Thyroid gland (tissue), 4 donors: ENCODE results near the gene TMEM120B. TPM values are rescaled to one million over a fixed set of nuclear protein-coding genes. Genes with fewer than 3 reads are reported as not detected.

Experiments used
- DNase-seq, 2 donors: peaks; one replicate each; pipeline ENCODE4 v3.0.0-alpha.2; 2019
- H3K27ac ChIP-seq, 3 donors: fragments of 200-600 bp; sonication (generic); 1 replicate in 2 of 3; 2 replicates in 1 of 3; pipeline ENCODE4 v1.5.1; 2016 to 2019; ENCODE audit warnings: mild to moderate bottlenecking in 1 of 3, moderate library complexity in 1 of 3
- H3K27me3 ChIP-seq: fragments of 200-600 bp; sonication (generic); one replicate; pipeline ENCODE4 v1.5.1; 2019
- H3K36me3 ChIP-seq, 2 donors: fragments of 200-600 bp; sonication (generic); one replicate each; pipeline ENCODE4 v1.5.1; 2016 to 2019
- H3K4me1 ChIP-seq, 2 donors: fragments of 200-600 bp; sonication (generic); one replicate each; pipeline ENCODE4 v1.5.1; 2017 to 2019
- H3K4me3 ChIP-seq, 3 donors: fragments of 200-600 bp; sonication (generic); replicated peaks in 1 of 3; 1 replicate in 2 of 3; 2 replicates in 1 of 3; pipeline ENCODE4 v1.5.1; 2016; ENCODE audit warnings: mild to moderate bottlenecking in 1 of 3
- H3K9me3 ChIP-seq: fragments of 200-600 bp; sonication (generic); one replicate; pipeline ENCODE4 v1.5.1; 2017
- POLR2A ChIP-seq, 2 donors: fragments of 450-650 bp; IDR thresholded peaks; one replicate each; pipeline ENCODE4 v1.6.1; 2017; ENCODE audit warnings: antibody characterized with exemption in 2 of 2, mild to moderate bottlenecking in 2 of 2, moderate library complexity in 1 of 2
- whole genome bisulfite sequencing, 2 donors: methylation state at CpG; one replicate each; pipeline ENCODE4 v1.1.5; 2017; 5-methylcytosine and 5-hydroxymethylcytosine counted together
- intact Hi-C: fragments of 100-400 bp; cut with DNase I; formaldehyde crosslinking; loops from one replicate; pipeline ENCODE4 v1.15.1; 2023
- total RNA-seq, 4 donors: library from RNA; depleted of rRNA; stranded (reverse); fragments of >200 nt; gene quantifications; one replicate each; pipeline ENCODE4 v1.2.3, GENCODE V29; 2016
- TF ChIP-seq, protein P1 (sequence below), 6 experiments: fragments of 200-600 bp in 3 of 6; fragments of 450-650 bp in 3 of 6; sonication (generic) in 3 of 6; IDR thresholded peaks; one replicate each; pipeline ENCODE4 v1.5.1; 2016 to 2019; ENCODE audit warnings: antibody characterized with exemption in 6 of 6, mild to moderate bottlenecking in 2 of 6, inconsistent platforms in 1 of 6, moderate library complexity in 1 of 6

Gene TMEM120B
- total RNA-seq, 4 donors from 2014 or later, result 12.5 to 15.4 (median 14.2) TPM

DNA sequence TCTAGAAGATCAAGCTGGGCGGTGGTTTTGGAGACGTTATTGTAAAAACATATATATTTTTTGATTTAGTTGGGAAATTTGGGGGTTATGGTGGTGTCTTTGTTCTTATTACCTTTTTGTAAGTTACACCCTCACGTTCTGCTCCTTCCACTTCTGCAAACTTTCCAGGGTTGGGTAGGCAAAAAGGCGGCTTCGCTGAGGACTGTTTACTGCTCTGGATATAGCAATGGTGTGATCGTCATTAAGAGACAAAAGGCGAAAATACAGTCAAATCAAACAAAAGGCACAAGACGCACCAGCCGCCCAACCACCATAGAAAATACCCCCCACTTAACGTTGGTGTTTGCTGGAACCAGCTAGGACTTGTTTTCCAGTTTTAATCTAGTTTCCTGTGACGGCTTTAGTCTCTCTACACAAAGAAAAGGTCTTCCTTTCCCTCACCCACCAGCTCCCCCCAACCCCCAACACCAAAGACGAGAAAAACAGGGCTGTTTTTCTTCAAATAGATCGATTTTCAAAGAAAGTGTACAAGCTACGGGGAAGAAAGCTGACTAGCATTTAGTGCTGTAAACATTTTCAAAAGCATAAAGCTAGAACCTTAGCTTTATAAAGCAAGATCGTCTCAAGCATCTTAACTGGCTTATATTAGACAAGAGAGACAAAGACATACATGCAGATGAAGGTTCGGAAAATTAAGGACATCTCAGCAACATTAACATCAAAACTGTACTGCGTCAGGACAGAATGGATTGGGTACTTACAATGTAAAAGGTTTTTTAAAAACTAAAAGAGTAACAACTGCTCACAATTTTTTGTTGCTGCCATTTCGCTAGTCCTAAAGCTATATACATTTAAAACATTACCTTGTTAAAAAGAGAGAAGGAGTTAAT lies 89.3 kb downstream of the TMEM120B start:
- intact Hi-C loops, result no loop called here
- Histone ChIP-seq H3K27ac (peak overlapping the region; percentile 100), H3K4me3 (peak overlapping the region in 2 of 3 donors; percentile 2 to 89), H3K27me3 (no peaks in the 10 kb centered on the region), H3K9me3 (no peaks in the 10 kb centered on the region), H3K4me1 (peaks cover 37 to 57% of the 10 kb centered on the region in 2 donors), H3K36me3 (peaks cover 0 to 2% of the 10 kb centered on the region in 2 donors)
- no peak for DNase-seq
- 3 to 5% methylated on average over 18 of the region's 18 CpGs for WGBS, 2 donors
- peak in 1 of 2 donors; percentile 50 for TF ChIP-seq POLR2A (IDR thresholded peaks at IDR 0.05)
- TF ChIP-seq, protein P1, sequence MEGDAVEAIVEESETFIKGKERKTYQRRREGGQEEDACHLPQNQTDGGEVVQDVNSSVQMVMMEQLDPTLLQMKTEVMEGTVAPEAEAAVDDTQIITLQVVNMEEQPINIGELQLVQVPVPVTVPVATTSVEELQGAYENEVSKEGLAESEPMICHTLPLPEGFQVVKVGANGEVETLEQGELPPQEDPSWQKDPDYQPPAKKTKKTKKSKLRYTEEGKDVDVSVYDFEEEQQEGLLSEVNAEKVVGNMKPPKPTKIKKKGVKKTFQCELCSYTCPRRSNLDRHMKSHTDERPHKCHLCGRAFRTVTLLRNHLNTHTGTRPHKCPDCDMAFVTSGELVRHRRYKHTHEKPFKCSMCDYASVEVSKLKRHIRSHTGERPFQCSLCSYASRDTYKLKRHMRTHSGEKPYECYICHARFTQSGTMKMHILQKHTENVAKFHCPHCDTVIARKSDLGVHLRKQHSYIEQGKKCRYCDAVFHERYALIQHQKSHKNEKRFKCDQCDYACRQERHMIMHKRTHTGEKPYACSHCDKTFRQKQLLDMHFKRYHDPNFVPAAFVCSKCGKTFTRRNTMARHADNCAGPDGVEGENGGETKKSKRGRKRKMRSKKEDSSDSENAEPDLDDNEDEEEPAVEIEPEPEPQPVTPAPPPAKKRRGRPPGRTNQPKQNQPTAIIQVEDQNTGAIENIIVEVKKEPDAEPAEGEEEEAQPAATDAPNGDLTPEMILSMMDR (IDR thresholded peaks at IDR 0.05), result no peak

DNA sequence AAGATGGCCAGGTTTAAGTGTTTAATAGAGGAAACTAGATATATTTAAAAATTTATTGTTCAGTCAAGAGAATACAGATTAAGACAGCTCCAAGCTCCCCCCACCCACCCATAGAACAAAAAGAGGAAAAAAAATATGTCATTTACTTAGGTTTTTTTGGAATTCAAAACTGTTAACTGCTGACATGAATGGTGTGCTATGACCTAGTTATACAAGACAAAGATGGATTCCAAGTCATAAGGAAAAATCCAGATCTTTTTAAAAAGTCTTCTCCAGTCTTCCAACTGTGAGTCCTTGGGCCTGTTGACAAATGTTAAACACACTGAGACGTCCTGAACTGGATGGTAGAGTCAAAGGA lies 89.9 kb downstream of the TMEM120B start:
- Histone ChIP-seq H3K27ac (peak overlapping the region; percentile 100), H3K4me1 (peaks cover 40 to 57% of the 10 kb centered on the region in 2 donors), H3K27me3 (no peaks in the 10 kb centered on the region), H3K36me3 (peaks cover 0 to 8% of the 10 kb centered on the region in 2 donors), H3K4me3 (peak overlapping the region; percentile 2 to 89 (median 58)), H3K9me3 (no peaks in the 10 kb centered on the region)
- 0% methylated on average over 1 of the region's 1 CpG for WGBS, 2 donors
- no peak for DNase-seq
- no peak for TF ChIP-seq POLR2A (IDR thresholded peaks at IDR 0.05)
- TF ChIP-seq, protein P1 (IDR thresholded peaks at IDR 0.05), result no peak
- intact Hi-C loops, result no loop called here

DNA sequence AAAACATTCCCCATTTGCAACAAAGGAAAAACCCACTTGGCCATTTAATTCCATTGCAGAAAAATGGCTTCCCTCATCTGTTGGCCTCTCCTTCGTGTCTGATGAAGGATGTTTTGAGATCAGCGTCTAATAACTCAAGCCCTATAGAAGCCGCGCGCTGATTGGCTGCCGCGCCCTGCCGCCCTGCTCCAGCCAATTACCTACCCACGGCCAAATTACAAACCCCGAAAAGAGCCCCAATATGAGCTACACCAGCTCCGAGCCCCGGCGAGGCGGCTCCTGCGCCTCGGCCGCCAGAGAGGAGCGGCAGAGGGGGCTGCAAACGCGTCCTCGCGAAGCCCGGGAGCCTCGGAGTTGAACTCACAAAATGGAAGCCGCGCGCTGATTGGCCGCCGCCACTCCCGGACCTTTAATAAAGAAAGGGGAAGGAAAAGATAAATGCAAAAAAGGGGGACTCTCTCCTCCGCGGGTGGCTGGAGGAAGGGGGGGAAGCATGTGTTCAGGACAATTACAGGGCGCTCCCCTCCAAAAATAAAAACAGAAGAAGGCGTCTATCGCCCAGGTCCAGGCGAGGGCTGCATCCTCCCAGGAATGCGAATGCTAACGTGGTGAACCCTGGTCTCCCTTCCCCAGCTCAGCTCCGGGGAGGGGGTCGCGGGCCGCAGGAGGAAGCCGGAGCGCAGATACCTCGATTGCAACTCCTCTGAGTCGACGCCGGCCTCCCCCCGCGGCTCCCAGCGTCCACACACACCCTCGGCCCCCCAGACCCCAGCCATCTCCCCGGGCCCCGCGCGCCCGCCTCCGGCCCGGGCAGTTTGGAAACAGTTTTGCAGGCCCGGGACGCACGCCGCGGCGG lies 90.5 kb downstream of the TMEM120B start:
- Histone ChIP-seq H3K27me3 (no peaks in the 10 kb centered on the region), H3K27ac (peak overlapping the region; percentile 100), H3K9me3 (no peaks in the 10 kb centered on the region), H3K36me3 (peaks cover 2 to 8% of the 10 kb centered on the region in 2 donors), H3K4me1 (peaks cover 36 to 51% of the 10 kb centered on the region in 2 donors), H3K4me3 (peak overlapping the region; percentile 2 to 89 (median 58))
- 0 to 1% methylated on average over 39 to 48 of the region's 65 CpGs for WGBS, 2 donors
- TF ChIP-seq, protein P1 (IDR thresholded peaks at IDR 0.05), result no peak
- peak; percentile 92 to 98 for TF ChIP-seq POLR2A (IDR thresholded peaks at IDR 0.05)
- DNase-seq, result peak; percentile 89 to 93
- intact Hi-C loops, result no loop called here

DNA sequence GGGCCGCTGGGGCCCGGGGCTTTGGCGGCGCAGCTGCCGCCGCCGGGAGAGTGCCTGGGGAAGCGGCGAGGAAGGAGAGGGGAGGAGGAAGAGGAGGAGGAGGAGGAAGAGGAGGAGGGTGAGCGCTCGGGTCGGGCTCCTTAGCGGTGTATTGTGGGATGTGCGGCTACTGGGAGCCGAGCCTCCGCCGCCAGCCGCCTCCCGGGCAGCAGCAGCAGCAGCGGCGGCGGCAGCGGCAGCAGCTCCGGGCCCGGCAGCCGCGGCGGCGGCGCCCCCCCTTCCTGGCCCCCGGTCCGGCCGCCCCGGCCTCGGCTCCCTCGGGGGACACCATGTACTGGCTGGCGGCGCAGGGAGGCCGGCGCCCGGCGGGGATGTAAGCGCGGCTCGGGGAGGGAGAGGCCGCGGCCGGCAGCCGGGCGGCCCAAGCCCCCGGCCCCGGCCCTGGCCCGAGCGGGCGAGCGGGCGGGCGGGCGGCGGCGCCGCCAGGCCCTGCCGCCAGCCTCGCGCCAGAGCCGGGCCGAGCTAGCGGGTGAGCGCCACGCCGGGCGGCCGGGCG lies 91.4 kb downstream of the TMEM120B start, which contains the start of gene SETD1B:
Gene SETD1B (plus strand): TSS at position 149 of the 556 bp plus-strand sequence. CDS start 729 bp downstream, outside the sequence.
- TF ChIP-seq, protein P1 (IDR thresholded peaks at IDR 0.05), result no peak
- TF ChIP-seq POLR2A (IDR thresholded peaks at IDR 0.05), result peak; percentile 32 to 79
- 1 to 3% methylated on average over 14 to 18 of the region's 74 CpGs for WGBS, 2 donors
- Histone ChIP-seq H3K9me3 (no peaks in the 10 kb centered on the region), H3K36me3 (peaks cover 8 to 12% of the 10 kb centered on the region in 2 donors), H3K27me3 (no peaks in the 10 kb centered on the region), H3K27ac (peak within 1 kb of the TSS; percentile 100), H3K4me1 (peaks cover 27 to 42% of the 10 kb centered on the region in 2 donors), H3K4me3 (peak within 1 kb of the TSS; percentile 58 to 89 (median 62))
- intact Hi-C loops, result no loop called here
- peak; percentile 63 to 68 for DNase-seq
